Loucy (cell line): ENCODE results near the gene SPOCK2.
"Not testable (repeated sequence)": the region's sequence is repeated elsewhere in the genome, so short reads cannot be mapped to it uniquely, and the experiment has no call there.

ENCODE experiments used
- H2AFZ ChIP-seq: fragments of 200-600 bp; sonication (generic); 2 replicates; pipeline ENCODE4 v1.6.0; 2016; ENCODE audit warnings: antibody characterized with exemption, mild to moderate bottlenecking, low read length, moderate library complexity
- H3F3A ChIP-seq: fragments of 200-600 bp; 2 replicates; pipeline ENCODE4 v1.6.0; 2016; ENCODE audit warnings: antibody characterized with exemption, low read depth, mild to moderate bottlenecking
- H3K27me3 ChIP-seq: fragments of 200-600 bp; sonication (generic); 2 replicates; pipeline ENCODE4 v1.6.1; 2014; ENCODE audit warnings: low read length, mild to moderate bottlenecking; ENCODE audit not compliant: insufficient read depth, poor library complexity, severe bottlenecking
- H3K36me3 ChIP-seq: fragments of 200-600 bp; sonication (generic); 2 replicates; pipeline ENCODE4 v1.6.1; 2016; ENCODE audit warnings: low read length; ENCODE audit not compliant: insufficient read depth
- H3K4me1 ChIP-seq: fragments of 200-600 bp; sonication (generic); 2 replicates; pipeline ENCODE4 v1.5.1; 2014; ENCODE audit warnings: low read length, mild to moderate bottlenecking; ENCODE audit not compliant: insufficient read depth, poor library complexity, severe bottlenecking
- H3K4me2 ChIP-seq: fragments of 200-600 bp; sonication (generic); 2 replicates; pipeline ENCODE4 v1.6.0; 2014; ENCODE audit warnings: antibody characterized with exemption, low read length, low read depth, mild to moderate bottlenecking; ENCODE audit not compliant: poor library complexity, severe bottlenecking
- H3K4me3 ChIP-seq: fragments of 200-600 bp; sonication (generic); 2 replicates; pipeline ENCODE4 v1.5.1; 2014; ENCODE audit warnings: low read length, mild to moderate bottlenecking, mixed read lengths; ENCODE audit not compliant: poor library complexity, severe bottlenecking
- H3K79me2 ChIP-seq: fragments of 200-600 bp; sonication (generic); 2 replicates; pipeline ENCODE4 v1.6.1; 2014; ENCODE audit warnings: low read length; ENCODE audit not compliant: insufficient read depth
- H3K9ac ChIP-seq: fragments of 200-600 bp; sonication (generic); 2 replicates; pipeline ENCODE4 v1.6.0; 2014; ENCODE audit warnings: mild to moderate bottlenecking, low read depth, low read length, moderate library complexity; ENCODE audit not compliant: poor library complexity, severe bottlenecking
- H3K9me2 ChIP-seq: fragments of 200-600 bp; sonication (generic); replicated peaks from 2 replicates; pipeline ENCODE4 v1.6.1; 2016; ENCODE audit warnings: low read depth, low read length, mixed read lengths
- H3K9me3 ChIP-seq: fragments of 200-600 bp; sonication (generic); 2 replicates; pipeline ENCODE4 v1.6.1; 2014; ENCODE audit warnings: mild to moderate bottlenecking, antibody characterized with exemption, low read length, low read depth; ENCODE audit not compliant: insufficient read depth
- H4K20me1 ChIP-seq: fragments of 200-600 bp; sonication (generic); 2 replicates; pipeline ENCODE4 v1.6.0; 2014; ENCODE audit warnings: antibody characterized with exemption, low read length, mild to moderate bottlenecking; ENCODE audit not compliant: insufficient read depth, poor library complexity, severe bottlenecking
- CTCF ChIP-seq: fragments of 200-600 bp; sonication (generic); conservative IDR thresholded peaks from 2 replicates; pipeline ENCODE4 v1.5.1; 2014; ENCODE audit warnings: mild to moderate bottlenecking, antibody characterized with exemption, low read length
- EZH2phosphoT487 ChIP-seq: fragments of 200-600 bp; IDR thresholded peaks from 2 replicates; pipeline ENCODE4 v1.6.1; 2018; ENCODE audit warnings: antibody characterized with exemption, mild to moderate bottlenecking, moderate library complexity, borderline replicate concordance

The SPOCK2 gene

DNA sequence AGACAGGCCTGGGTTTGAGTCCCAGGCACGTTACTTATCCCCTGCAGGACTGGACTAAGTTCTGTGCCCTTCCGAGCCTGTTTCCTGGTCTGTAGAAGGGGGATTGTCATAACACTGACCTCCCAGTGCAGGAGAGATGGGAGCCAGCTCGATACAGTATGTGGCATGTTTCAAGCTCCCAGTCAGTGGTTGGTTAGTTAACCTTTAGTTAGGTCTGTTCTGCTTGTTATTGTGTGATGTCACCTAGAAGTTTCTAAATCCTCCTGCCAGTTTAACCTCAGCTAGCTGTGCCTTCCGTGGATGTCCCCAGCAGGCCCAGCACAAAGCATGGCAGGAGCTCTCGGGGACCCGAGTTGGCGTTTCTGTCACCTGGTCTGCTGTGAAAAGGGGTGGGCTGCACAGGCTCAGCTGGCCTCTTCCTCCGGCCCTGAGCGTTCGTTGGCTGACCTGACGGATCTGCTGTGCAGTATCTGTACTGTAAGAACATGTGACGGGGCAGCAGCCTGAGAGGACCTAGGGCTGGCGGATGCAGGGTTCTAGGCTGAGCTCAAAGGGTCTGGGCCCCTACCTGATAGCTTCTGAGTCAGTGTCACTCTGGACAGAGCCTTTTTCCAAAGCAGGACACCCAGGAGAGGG is 53.0 kb downstream of the SPOCK2 start:
- no peak overlapping the region for H3K4me3 ChIP-seq
- H2AFZ ChIP-seq = no peak overlapping the region

DNA sequence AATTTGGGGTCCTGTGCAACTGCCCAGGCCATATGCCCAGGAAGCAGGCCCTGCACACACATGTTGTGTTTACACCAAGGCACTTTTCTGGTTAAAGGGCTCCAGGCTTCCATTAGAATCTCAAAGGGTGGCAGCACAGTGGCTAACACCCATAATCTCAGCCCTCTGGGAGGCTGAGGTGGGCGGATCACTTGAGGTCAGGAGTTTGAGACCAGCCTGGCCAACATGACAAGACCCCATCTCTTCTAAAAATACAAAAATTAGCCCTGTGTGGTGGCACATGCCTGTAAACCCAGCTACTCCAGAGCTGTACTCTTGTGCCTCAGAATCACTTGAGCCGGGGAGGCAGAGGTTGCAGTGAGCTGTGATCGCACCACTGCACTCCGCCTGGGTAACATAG is 53.6 kb downstream of the SPOCK2 start:
- H3K9me2 ChIP-seq = no peaks in the 10 kb centered on the region
- TF ChIP-seq EZH2phosphoT487 (no peak), CTCF (no peak)
- H3K9me3 ChIP-seq = no peaks in the 10 kb centered on the region
- H3K9ac ChIP-seq = no peak overlapping the region
- no peak overlapping the region for H2AFZ ChIP-seq
- no peak overlapping the region for H3K4me2 ChIP-seq
- H3K27me3 ChIP-seq = no peaks in the 10 kb centered on the region
- H3K4me1 ChIP-seq = no peaks in the 10 kb centered on the region
- no peak overlapping the region for H3K4me3 ChIP-seq
- no peaks in the 10 kb centered on the region for H3K36me3 ChIP-seq
- no peaks in the 10 kb centered on the region for H3K79me2 ChIP-seq
- no peaks in the 10 kb centered on the region for H4K20me1 ChIP-seq
- no peaks in the 10 kb centered on the region for H3F3A ChIP-seq

More for the DNA sequence above, 53.0 kb downstream of the SPOCK2 start:
- H3K27me3 ChIP-seq = no peaks in the 10 kb centered on the region
- H4K20me1 ChIP-seq = no peaks in the 10 kb centered on the region
- no peaks in the 10 kb centered on the region for H3K79me2 ChIP-seq
- H3K9me2 ChIP-seq = no peaks in the 10 kb centered on the region
- no peaks in the 10 kb centered on the region for H3K36me3 ChIP-seq
- H3K9me3 ChIP-seq = no peaks in the 10 kb centered on the region
- no peak overlapping the region for H3K9ac ChIP-seq
- no peaks in the 10 kb centered on the region for H3K4me1 ChIP-seq
- TF ChIP-seq CTCF (no peak), EZH2phosphoT487 (no peak)
- no peak overlapping the region for H3K4me2 ChIP-seq
- H3F3A ChIP-seq = no peaks in the 10 kb centered on the region

GRCh38 chr10:72034040-72034499 is 54.3 kb downstream of the SPOCK2 start:
- no peak overlapping the region for H3K4me2 ChIP-seq
- no peaks in the 10 kb centered on the region for H3K4me1 ChIP-seq
- H3K4me3 ChIP-seq = no peak overlapping the region
- H2AFZ ChIP-seq = no peak overlapping the region
- no peaks in the 10 kb centered on the region for H3K36me3 ChIP-seq
- no peaks in the 10 kb centered on the region for H3K27me3 ChIP-seq
- no peaks in the 10 kb centered on the region for H4K20me1 ChIP-seq
- no peaks in the 10 kb centered on the region for H3K9me2 ChIP-seq
- TF ChIP-seq EZH2phosphoT487 (no peak), CTCF (no peak)
- no peak overlapping the region for H3K9ac ChIP-seq
- no peaks in the 10 kb centered on the region for H3K79me2 ChIP-seq
- H3K9me3 ChIP-seq = no peaks in the 10 kb centered on the region
- H3F3A ChIP-seq = no peaks in the 10 kb centered on the region

DNA sequence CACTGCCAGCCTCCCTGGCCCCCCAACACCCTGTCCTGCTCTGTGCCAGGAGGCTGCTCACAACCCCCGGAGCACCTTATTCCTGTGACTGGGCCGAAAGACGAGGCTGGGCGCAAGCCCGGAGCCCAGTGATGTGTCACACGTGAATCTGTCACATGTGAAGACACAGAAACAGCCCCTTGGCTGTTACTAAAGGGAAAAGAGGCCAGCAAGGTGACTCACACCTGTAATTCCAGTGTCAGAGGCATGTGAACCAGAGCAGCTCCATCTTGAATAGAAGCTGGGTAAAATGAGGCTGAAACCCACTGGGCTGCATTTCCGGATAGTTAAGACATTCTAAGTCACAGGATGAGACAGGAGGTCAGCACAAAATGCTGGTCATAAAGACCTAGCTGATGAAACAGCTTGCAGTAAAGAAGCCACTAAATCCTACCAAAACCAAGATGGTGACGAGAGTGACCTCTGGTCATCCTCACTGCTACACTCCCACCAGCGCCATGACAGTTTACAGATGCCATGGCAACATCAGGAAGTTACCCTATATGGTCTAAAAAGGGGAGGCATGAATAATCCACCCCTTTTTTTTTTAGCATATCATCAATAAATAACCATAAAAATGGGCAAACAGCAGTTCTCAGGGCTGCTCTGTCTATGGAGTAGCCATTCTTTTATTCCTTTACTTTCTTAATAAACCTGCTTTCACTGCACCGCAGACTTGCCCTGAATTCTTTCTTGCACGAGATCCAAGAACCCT is 55.8 kb downstream of the SPOCK2 start:
- not testable (repeated sequence) for H3K9me2 ChIP-seq, H3K4me3 ChIP-seq, H3K36me3 ChIP-seq, H3K79me2 ChIP-seq, H3F3A ChIP-seq, H3K4me1 ChIP-seq, H3K9me3 ChIP-seq, H4K20me1 ChIP-seq, H3K4me2 ChIP-seq, H3K27me3 ChIP-seq, H2AFZ ChIP-seq, H3K9ac ChIP-seq
